NCI-H146 treated with DMSO at 0.1 percent for 48 hours (cell line): ENCODE results near the gene KCNMB3.
"Not testable (repeated sequence)": the region's sequence is repeated elsewhere in the genome, so short reads cannot be mapped to it uniquely, and the experiment has no call there.

Experiments used
- DNase-seq: peaks from one replicate; lab custom pipeline; 2025; ENCODE audit not compliant: unreplicated experiment; lab: John Stamatoyannopoulos, UW

The KCNMB3 gene

GRCh38 chr3:179250803-179251476 is at the start of gene KCNMB3:
KCNMB3 (minus strand) TSS chr3:179251114; CDS start chr3:179250990, 124 bp downstream.
- DNase-seq = no peak

GRCh38 chr3:179299999-179300613 is 49.2 kb upstream of the KCNMB3 start:
- no peak for DNase-seq

GRCh38 chr3:179299316-179299715 is 48.4 kb upstream of the KCNMB3 start:
- no peak for DNase-seq

- no peak for DNase-seq
These were observed 47.2 kb upstream of the KCNMB3 start for GRCh38 chr3:179297971-179298725.

GRCh38 chr3:179292450-179292849 is 41.5 kb upstream of the KCNMB3 start:
- DNase-seq = no peak

- no peak for DNase-seq
These were observed 38.4 kb upstream of the KCNMB3 start for GRCh38 chr3:179289295-179289694.

- DNase-seq = no peak
These were observed 37.9 kb upstream of the KCNMB3 start for GRCh38 chr3:179288845-179289244.

- DNase-seq = no peak
These were observed 35.4 kb upstream of the KCNMB3 start for GRCh38 chr3:179286331-179286730.

GRCh38 chr3:179281825-179282224 is 30.9 kb upstream of the KCNMB3 start:
- no peak for DNase-seq

GRCh38 chr3:179279837-179280236 is 28.9 kb upstream of the KCNMB3 start:
- no peak for DNase-seq

- DNase-seq = no peak
These were observed 28.2 kb upstream of the KCNMB3 start for GRCh38 chr3:179278932-179279693.

GRCh38 chr3:179278151-179278550 is 27.2 kb upstream of the KCNMB3 start:
- DNase-seq = no peak

GRCh38 chr3:179276743-179277142 is 25.8 kb upstream of the KCNMB3 start:
- DNase-seq = no peak

GRCh38 chr3:179276001-179276400 is 25.1 kb upstream of the KCNMB3 start:
- no peak for DNase-seq

- DNase-seq = not testable (repeated sequence)
These were observed 23.5 kb upstream of the KCNMB3 start for GRCh38 chr3:179274434-179274833.

- DNase-seq = no peak
These were observed 21.5 kb upstream of the KCNMB3 start for GRCh38 chr3:179272385-179272784.

- DNase-seq = no peak
These were observed 18.3 kb upstream of the KCNMB3 start for GRCh38 chr3:179269152-179269707.

GRCh38 chr3:179268400-179269051 is 17.6 kb upstream of the KCNMB3 start:
- DNase-seq = no peak

- no peak for DNase-seq
These were observed 15.8 kb upstream of the KCNMB3 start for GRCh38 chr3:179266701-179267211.

GRCh38 chr3:179265875-179266274 is 15.0 kb upstream of the KCNMB3 start:
- no peak for DNase-seq
